Superior temporal gyrus (tissue), 1 donor: ENCODE measurements around the gene RTN4R.
"Not testable (repeated sequence)": the region's sequence is repeated elsewhere in the genome, so short reads cannot be mapped to it uniquely, and the experiment has no call there.

Experiments used
- DNase-seq: peaks from one replicate; pipeline ENCODE4 v3.0.0-alpha.2; 2016; ENCODE audit errors: extremely low spot score

Gene RTN4R

DNA sequence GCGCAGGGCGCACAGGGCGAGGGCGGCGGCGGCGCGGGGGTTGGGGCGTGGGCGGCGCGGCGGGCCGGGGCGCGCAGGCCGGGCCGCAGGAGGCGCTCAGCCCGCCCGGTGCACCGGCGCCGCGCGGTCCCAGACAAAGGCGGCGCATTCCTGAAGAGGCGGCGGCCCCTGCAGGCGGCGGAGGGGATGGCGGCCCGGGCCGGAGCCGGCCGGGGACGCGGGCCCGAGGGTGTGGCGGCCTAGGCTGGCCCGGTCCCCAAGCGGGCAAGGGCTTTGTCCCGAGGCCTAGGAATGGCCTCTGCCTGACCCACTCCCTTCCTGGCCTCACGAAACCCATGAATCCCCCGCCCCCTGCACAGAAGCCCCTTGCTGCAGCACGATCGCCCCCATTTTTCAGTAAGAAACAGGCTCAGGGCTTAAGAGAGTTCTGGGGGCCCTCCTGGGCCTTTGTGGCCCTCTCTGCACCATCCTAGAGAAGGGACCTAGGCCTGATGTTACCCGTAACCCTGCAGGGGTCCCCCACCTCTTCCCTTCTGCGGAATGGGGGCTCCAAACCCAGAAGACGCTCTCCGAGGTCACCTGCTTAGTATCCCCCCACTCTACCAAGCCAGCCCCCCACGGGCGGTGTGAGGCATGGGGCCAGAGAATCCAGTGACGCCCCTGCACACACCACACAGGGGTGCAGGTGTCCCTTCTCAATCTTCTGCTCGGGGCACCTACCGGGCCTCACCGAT, at the start of gene RTN4R:
RTN4R (minus strand) TSS at position 40 of the 734 bp plus-strand sequence. CDS start 226 bp downstream, outside the sequence.
- peak; percentile 53 for DNase-seq

DNA sequence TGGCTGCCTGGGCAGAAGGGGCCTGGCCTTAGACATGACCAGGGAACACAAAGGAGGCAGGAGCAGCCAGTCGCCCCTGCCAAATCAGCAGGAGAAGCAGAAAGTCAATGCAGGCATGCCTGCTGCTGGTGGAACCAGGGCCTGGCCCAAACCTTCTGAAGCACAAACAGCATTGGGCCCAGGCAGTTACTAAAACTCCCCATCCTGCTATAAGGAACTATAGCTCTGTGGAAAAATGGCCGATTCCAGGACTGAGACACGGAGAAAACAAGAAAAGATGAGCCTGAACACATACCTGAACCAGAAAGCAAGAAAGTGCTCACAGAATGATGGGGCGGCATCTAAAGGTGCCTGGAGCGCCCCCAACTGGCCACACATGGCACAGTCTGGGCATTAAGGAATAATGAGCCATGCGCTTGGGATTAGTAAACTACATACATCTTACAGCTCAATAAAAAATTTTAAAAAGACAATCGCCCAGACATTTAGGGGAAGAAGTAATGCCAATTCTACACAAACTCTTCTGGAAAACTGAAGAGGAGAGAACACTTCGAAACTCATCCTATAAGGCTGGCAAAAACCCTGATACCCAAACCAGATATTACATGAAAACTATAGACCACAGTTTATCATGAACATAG, 49.4 kb upstream of the RTN4R start:
- not testable (repeated sequence) for DNase-seq

DNA sequence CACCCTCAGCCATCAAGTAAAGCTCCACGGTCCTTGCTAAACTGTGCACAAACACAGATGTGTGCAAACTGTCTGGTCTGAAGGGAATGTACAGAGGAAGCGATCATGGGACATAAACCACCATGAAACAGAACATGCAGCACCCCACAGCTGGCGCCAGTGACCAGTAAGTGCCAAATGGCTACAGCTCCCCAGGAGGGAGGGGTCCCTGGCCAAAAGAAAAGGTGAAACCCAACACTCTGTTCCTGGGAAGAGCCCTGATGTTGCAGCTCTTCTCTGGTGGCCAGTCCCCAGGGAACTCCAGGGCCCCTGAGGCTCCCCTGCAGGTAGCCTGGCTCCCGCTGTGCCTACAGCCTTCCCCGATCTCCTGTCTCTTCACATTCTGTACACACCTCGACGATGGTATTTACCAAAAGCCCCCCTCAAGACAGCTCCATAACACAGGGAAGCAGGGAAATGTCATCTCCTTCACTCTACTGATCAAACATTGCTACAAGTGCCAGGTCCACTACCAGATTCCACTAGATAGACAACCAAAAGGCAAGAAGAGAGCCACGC, 48.8 kb upstream of the RTN4R start:
- DNase-seq, result no peak

- no peak for DNase-seq
These were observed 48.2 kb upstream of the RTN4R start for GRCh38 chr22:20316217-20316843.

- DNase-seq, result no peak
These were observed 47.5 kb upstream of the RTN4R start for GRCh38 chr22:20315337-20316216.

DNA sequence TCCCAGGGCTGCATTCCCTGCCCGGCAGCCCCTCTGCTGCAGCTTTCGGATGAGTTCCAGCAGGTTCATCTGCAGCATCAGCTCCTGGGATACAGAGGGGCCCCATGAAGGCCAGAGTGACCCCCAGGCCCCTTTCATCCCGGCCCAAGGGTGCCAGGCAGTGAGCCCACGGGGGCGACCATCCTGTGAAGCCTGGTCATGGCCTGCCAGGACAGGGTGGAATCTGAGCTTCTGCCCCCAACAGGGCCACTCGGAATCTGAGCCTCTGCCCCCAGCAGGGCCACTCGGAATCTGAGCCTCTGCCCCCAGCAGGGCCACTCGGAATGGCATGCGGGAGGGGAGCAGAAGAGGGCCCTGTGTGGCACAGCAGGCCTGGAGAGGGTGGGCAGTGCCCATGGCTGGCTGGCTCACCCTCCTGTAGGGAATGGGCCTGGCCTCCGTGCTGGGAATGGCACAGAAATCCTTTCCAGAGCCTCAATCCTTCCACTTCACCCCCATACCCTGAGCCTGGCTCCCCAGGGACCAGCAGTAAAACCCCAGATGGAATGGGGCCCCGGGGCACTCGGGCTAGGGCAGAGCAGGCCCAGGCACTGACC, 46.7 kb upstream of the RTN4R start:
- not testable (repeated sequence) for DNase-seq

DNA sequence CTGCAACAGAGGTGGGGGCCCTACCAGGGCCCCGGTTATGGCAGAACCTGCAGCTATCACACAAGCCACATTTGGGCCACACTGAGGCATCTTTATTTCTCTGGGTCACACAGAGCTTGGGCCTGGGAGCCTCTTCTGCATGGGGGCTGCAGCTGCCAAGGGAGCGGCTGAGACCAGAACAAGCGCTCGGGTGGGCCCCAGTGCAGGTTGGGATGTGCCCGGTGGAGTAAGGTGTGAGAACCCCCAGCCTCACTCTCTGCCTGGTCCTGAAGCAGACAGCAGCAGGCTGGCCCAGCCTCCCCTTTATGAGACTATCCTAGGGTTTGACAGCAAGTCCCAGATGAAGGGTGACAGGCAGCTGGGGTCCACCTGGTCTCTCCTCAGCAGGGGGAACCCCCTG, 46.1 kb upstream of the RTN4R start:
- not testable (repeated sequence) for DNase-seq

GRCh38 chr22:20313306-20314077, 45.4 kb upstream of the RTN4R start:
- not testable (repeated sequence) for DNase-seq

GRCh38 chr22:20312396-20313191, 44.5 kb upstream of the RTN4R start:
- DNase-seq, result no peak

DNA sequence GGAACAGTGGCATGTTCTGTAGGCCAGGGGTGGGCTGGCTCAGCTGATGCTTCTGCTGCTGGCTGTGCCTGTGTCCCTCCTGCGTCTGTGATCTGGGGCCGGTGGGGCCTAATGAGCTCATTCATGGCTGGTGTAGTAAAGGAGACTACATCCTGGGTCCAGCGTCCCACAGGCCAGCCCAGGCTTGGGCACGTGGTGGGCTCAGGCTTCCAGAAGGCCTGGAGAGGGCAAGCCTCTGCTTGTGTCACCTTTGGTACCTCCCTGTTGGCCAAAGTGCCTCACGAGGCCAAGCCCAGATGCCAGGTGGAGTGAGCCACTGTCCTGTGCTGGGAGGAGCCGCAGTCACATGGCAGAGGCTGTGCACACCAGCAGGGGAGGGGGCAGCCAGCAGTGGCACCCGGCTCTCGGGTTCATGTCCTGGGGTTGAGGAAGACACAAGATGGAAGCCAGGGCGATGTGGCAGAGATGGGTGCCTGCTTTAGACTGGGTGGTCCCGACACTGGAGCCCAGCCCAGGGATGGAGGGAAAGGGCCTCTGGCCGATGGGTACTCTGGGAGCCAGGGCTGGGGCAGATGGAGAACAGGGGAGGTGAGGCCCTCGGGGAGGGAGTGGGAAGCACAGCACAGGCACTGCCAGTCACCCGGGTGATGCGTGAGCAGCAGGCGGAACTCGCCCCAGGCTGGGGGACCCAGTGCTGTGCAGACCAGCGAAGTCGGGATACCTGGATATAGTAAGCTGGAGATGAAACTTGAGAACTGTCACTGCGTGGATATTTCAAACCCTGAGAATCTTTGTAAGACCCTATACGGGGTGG, 43.3 kb upstream of the RTN4R start:
- not testable (repeated sequence) for DNase-seq

- not testable (repeated sequence) for DNase-seq
These were observed 42.7 kb upstream of the RTN4R start for GRCh38 chr22:20310773-20311172.

DNA sequence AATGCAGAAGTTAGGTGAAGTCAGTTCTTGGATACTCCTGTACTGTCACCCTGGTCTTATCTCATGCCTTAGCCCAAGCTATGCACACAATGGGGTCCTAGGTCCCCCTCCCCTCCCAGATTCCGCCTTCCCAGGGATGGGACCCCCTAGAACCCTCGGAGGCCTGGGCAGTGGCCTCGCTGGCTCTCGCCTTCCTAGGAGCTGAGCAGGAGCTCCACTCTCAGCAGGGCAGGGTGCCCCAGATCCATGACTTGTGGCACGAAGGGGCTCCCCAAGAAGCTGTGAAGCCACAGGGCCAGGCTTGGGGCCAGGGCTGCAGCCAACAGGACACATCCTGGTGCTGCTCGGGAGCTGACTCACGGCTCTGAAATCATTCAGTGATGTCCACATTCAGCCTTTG, 42.1 kb upstream of the RTN4R start:
- not testable (repeated sequence) for DNase-seq

DNA sequence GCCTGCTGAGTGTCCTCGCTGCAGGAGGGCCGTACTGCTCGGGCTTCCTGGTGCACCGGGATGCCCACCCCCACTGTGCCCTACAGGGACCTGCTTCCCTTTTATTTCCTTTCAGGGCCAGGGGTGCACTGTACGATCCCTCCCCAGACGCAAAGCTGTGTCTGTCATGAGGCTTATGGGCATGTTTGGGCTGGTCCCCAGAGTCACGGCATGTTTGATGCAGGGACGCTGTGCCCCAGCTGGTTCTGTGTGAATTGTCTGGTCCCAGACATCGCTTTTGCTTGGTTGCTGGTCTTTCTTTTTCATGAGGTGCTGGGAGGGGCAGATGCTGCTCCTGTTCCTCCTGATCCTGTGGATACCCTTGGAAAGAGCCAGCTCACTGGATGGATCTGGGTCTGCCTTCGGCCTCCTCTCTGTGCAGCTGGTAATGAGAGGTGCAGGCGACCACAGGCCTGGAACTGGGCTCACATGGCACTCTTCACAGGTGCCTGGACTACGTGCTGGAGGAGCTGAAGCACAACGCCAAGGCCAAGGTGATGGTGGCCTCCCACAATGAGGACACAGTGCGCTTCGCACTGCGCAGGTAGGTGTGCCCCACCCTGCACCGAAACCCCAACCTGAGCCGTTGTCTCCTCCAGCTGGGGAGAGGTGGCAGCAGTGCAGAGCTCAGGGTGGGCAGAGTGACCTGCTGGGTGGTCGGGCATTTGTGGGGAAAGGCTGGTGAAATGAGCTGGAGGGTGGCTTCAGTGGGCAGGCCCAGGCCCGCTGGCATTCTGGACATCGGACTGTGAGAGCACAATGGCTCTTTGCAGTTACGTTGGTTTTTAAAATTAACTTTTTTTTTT, 40.9 kb upstream of the RTN4R start:
- not testable (repeated sequence) for DNase-seq

- DNase-seq, result not testable (repeated sequence)
These were observed 39.6 kb upstream of the RTN4R start for GRCh38 chr22:20307448-20308447.

DNA sequence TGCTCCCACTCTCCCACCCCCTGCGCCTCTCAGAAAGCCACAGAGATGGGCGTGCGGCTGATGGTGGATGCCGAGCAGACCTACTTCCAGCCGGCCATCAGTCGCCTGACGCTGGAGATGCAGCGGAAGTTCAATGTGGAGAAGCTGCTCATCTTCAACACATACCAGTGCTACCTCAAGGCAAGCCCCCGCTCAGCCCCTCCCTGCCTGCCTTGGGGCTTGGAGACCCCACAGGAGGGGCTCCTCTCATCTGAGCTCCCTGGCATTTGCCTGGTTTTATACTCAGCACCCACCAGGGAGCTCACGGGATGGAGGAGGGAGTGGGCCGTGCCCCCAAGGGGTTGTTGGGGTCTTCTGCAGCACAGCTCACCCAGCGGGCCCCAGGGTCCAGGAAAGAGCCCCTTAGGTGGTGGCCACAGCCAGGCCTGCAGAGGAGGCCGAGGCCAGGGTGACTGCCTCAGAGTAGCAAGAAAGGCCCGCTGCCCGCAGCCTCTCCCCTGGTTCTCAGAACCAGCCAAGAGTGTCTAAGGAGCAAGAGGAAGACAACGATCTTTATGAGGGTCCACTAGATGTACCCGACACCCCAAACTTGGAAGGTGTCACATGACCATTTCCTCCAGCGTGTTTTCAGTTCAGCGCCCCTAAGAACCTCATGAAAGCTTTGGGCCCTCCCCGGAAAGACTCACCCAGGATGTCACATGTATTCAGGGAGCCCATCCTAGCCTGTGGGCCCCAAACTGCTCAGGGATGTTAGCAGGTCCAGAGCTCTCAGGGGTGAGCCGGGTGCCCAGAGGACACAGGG, 38.7 kb upstream of the RTN4R start:
- DNase-seq, result not testable (repeated sequence)
